ENCODE measurements around the gene RAB5B. TPM values are rescaled to one million over a fixed set of nuclear protein-coding genes. Genes with fewer than 3 reads are reported as not detected.
A peak's percentile ranks its signal among the peaks of the same experiment; 100 is the strongest.

The RAB5B gene
- total and polyA plus RNA-seq, 4 donors = 64.5 to 118 (median 91.3) TPM

- Histone ChIP-seq H3K9ac (ENCODE audit: insufficient read depth in 1 of 2, low read length in 2 of 2) (peak within 1 kb of the TSS; percentile 12 to 89), H3K27me3 (ENCODE audit: control insufficient read depth in 3 of 3, insufficient read depth in 3 of 3, low read length in 2 of 3) (no peaks in the 10 kb centered on the region), H3K4me1 (ENCODE audit: control insufficient read depth in 5 of 5, insufficient read depth in 5 of 5, low read length in 5 of 5) (peaks cover 0 to 34% (median 9%) of the 10 kb centered on the region in 5 donors), H3K9me3 (ENCODE audit: control insufficient read depth in 4 of 4, insufficient read depth in 3 of 4, low read length in 3 of 4) (no peaks in the 10 kb centered on the region), H3K4me3 (peak within 1 kb of the TSS; percentile 49), H3K27ac (ENCODE audit: low read depth in 1 of 2, low read length in 1 of 2) (peak within 1 kb of the TSS; percentile 38 to 70), H3K36me3 (ENCODE audit: control insufficient read depth in 4 of 4, insufficient read depth in 4 of 4, low read length in 4 of 4) (peaks cover 0 to 7% (median 0%) of the 10 kb centered on the region in 4 donors)
- TF ChIP-seq, protein P1, sequence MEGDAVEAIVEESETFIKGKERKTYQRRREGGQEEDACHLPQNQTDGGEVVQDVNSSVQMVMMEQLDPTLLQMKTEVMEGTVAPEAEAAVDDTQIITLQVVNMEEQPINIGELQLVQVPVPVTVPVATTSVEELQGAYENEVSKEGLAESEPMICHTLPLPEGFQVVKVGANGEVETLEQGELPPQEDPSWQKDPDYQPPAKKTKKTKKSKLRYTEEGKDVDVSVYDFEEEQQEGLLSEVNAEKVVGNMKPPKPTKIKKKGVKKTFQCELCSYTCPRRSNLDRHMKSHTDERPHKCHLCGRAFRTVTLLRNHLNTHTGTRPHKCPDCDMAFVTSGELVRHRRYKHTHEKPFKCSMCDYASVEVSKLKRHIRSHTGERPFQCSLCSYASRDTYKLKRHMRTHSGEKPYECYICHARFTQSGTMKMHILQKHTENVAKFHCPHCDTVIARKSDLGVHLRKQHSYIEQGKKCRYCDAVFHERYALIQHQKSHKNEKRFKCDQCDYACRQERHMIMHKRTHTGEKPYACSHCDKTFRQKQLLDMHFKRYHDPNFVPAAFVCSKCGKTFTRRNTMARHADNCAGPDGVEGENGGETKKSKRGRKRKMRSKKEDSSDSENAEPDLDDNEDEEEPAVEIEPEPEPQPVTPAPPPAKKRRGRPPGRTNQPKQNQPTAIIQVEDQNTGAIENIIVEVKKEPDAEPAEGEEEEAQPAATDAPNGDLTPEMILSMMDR (IDR thresholded peaks at IDR 0.05; ENCODE audit: control extremely low read depth, extremely low read depth) = peak; percentile 38
- DNase-seq (peak; percentile 39 to 91 (median 89)), ATAC-seq (ENCODE audit: insufficient read depth, low FRiP score) (no peak)
- 37 to 41% methylated on average over 3 of the region's 3 CpGs for WGBS, 2 donors
Observed at GRCh38 chr12:55930771-55931316, 43.0 kb upstream of the RAB5B start, which contains the start of gene DGKA. Gene DGKA, plus strand, starts transcription at chr12:55931162. Its CDS starts 5,342 bp downstream, at chr12:55936504.

DNA sequence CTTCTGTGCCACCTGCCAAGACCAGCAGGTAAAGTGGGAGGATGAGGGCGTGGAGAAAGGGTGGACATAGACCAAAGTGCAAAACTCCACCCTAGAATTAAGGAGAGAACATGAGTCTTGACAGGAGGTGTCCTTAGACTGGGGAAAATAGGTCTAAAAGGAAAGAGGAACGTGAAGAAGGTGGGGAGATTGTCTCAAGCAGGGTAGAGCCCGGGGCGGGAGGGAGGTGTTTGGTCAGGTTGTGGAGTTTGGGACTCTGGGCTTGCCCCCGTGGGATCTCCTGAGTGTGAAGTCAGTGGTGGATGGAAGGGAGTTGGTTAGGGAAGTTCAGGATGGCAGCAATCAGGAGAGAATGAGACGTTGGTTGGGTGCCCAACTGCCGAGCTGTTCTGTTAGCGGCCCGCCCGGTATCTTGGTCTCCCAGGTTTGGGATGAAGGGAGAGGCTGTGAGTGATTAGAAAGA is 42.5 kb upstream of the RAB5B start:
- peaks cover 0 to 7% (median 0%) of the 10 kb centered on the region in 4 donors for H3K36me3 ChIP-seq (ENCODE audit: control insufficient read depth in 4 of 4, insufficient read depth in 4 of 4, low read length in 4 of 4)
- WGBS, 2 donors = 10% methylated on average over 10 of the region's 10 CpGs
- ATAC-seq (ENCODE audit: insufficient read depth, low FRiP score) = no peak
- H3K9me3 ChIP-seq (ENCODE audit: control insufficient read depth in 4 of 4, insufficient read depth in 3 of 4, low read length in 3 of 4) = no peaks in the 10 kb centered on the region
- peak overlapping the region; percentile 38 to 70 for H3K27ac ChIP-seq (ENCODE audit: low read depth in 1 of 2, low read length in 1 of 2)
- TF ChIP-seq, protein P1 (IDR thresholded peaks at IDR 0.05; ENCODE audit: control extremely low read depth, extremely low read depth) = no peak
- peak overlapping the region in 1 of 2 donors; percentile 80 for H3K9ac ChIP-seq (ENCODE audit: insufficient read depth in 1 of 2, low read length in 2 of 2)
- H3K27me3 ChIP-seq (ENCODE audit: control insufficient read depth in 3 of 3, insufficient read depth in 3 of 3, low read length in 2 of 3) = no peaks in the 10 kb centered on the region
- H3K4me3 ChIP-seq = peak overlapping the region; percentile 49
- H3K4me1 ChIP-seq (ENCODE audit: control insufficient read depth in 5 of 5, insufficient read depth in 5 of 5, low read length in 5 of 5) = peaks cover 0 to 29% (median 8%) of the 10 kb centered on the region in 5 donors
- no peak for DNase-seq

DNA sequence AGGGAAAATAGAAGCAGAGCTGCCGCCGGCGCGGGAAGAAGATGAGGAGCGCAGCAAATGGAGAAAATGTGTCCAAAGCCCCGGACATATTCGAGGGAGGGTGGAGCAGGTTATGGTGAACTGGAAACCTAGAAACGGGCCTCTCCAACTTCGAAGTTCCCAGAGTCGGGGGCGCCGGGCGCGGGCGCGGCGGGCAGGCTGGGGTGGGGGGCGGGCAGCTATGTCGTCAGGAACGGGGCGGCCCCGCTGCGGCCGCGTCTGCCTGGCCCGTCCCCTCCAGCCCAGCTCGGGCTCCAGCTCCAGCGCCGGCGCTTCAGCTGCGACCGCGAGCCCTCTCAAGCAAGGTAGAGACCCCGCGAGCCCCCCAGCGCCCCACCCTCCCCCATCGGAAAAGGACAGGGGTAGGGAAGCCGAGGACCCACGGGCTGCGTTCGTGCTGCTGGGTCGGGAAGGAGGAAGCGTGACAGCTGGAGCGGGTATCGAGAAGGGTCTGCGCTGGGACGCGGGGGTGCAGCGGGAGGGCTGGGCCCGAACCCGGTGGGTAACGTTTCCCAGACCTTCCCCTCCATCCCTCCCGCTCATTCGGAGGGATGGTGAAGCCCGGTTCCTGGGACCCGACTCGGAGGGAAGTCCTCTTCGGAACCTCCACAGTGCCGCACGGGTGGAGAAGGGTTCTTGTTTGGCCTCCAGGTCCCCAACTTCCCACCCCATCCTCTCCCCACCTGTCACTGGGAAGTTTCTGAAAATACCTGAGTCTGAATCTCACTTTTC is 41.9 kb upstream of the RAB5B start:
- no peaks in the 10 kb centered on the region for H3K9me3 ChIP-seq (ENCODE audit: control insufficient read depth in 4 of 4, insufficient read depth in 3 of 4, low read length in 3 of 4)
- no peaks in the 10 kb centered on the region for H3K27me3 ChIP-seq (ENCODE audit: control insufficient read depth in 3 of 3, insufficient read depth in 3 of 3, low read length in 2 of 3)
- H3K36me3 ChIP-seq (ENCODE audit: control insufficient read depth in 4 of 4, insufficient read depth in 4 of 4, low read length in 4 of 4) = peaks cover 0 to 7% (median 0%) of the 10 kb centered on the region in 4 donors
- TF ChIP-seq, protein P1 (IDR thresholded peaks at IDR 0.05; ENCODE audit: control extremely low read depth, extremely low read depth) = no peak
- H3K27ac ChIP-seq (ENCODE audit: low read depth in 1 of 2, low read length in 1 of 2) = peak overlapping the region; percentile 38 to 70
- DNase-seq (peak; percentile 74 to 82 (median 75)), ATAC-seq (ENCODE audit: insufficient read depth, low FRiP score) (no peak)
- peaks cover 0 to 29% (median 8%) of the 10 kb centered on the region in 5 donors for H3K4me1 ChIP-seq (ENCODE audit: control insufficient read depth in 5 of 5, insufficient read depth in 5 of 5, low read length in 5 of 5)
- H3K4me3 ChIP-seq = peak overlapping the region; percentile 49
- H3K9ac ChIP-seq (ENCODE audit: insufficient read depth in 1 of 2, low read length in 2 of 2) = peak overlapping the region; percentile 12 to 89
- 1% methylated on average over 58 to 60 of the region's 60 CpGs for WGBS, 2 donors

Measured in lung (tissue), 12 donors.